Keratinocyte (primary cell): Measurements from ENCODE around the gene ZNF467. TPM values are rescaled to one million over a fixed set of nuclear protein-coding genes. Genes with fewer than 3 reads are reported as not detected.
A peak's percentile ranks its signal among the peaks of the same experiment; 100 is the strongest.

Experiments
- DNase-seq: peaks from one replicate; pipeline ENCODE4 v3.0.0-alpha.2; 2011; ENCODE audit warnings: low read depth, missing footprints, low spot score
- FAIRE-seq: peaks from 2 replicates; lab custom pipeline; 2011; peaks lifted over from hg19 to GRCh38; lab: Jason Lieb, UNC
- H2AFZ ChIP-seq: 2 replicates; pipeline ENCODE4 v1.6.0; 2012; ENCODE audit warnings: low read length, control low read depth, inconsistent platforms; ENCODE audit not compliant: control insufficient read depth
- H3K27ac ChIP-seq: 2 replicates; pipeline ENCODE4 v1.5.1; 2011; ENCODE audit warnings: low read length; ENCODE audit not compliant: control insufficient read depth, insufficient read depth
- H3K27me3 ChIP-seq: 3 replicates; pipeline ENCODE4 v1.6.0; 2011; ENCODE audit warnings: low read length; ENCODE audit not compliant: control insufficient read depth, insufficient read depth; ENCODE audit errors: extremely low read depth
- H3K36me3 ChIP-seq, 2 experiments: 2 replicates in 1 of 2; 3 replicates in 1 of 2; pipeline ENCODE4 v1.5.1; 2011; ENCODE audit warnings: low read length in 2 of 2, mild to moderate bottlenecking in 1 of 2; ENCODE audit not compliant: control insufficient read depth in 2 of 2, insufficient read depth in 2 of 2; ENCODE audit errors: extremely low read depth in 1 of 2
- H3K4me1 ChIP-seq: 3 replicates; pipeline ENCODE4 v1.5.1; 2011; ENCODE audit warnings: low read length; ENCODE audit not compliant: control insufficient read depth, insufficient read depth; ENCODE audit errors: extremely low read depth
- H3K4me2 ChIP-seq: 3 replicates; pipeline ENCODE4 v1.6.0; 2011; ENCODE audit warnings: low read depth, low read length; ENCODE audit not compliant: control insufficient read depth, insufficient read depth; ENCODE audit errors: extremely low read depth
- H3K4me3 ChIP-seq, 3 experiments: fragments of 200-600 bp in 1 of 3; sonication (generic) in 1 of 3; 2 replicates in 2 of 3; 3 replicates in 1 of 3; pipeline ENCODE4 v1.5.1; 2011 to 2016; ENCODE audit warnings: low read length in 3 of 3, mild to moderate bottlenecking in 3 of 3, control low read depth in 2 of 3, inconsistent platforms in 1 of 3, low read depth in 1 of 3, mixed read lengths in 1 of 3, mixed run types in 1 of 3, moderate library complexity in 1 of 3; ENCODE audit not compliant: control insufficient read depth in 2 of 3, insufficient read depth in 2 of 3; ENCODE audit errors: extremely low read depth in 1 of 3
- H3K79me2 ChIP-seq: 2 replicates; pipeline ENCODE4 v1.6.0; 2012; ENCODE audit warnings: low read length; ENCODE audit not compliant: control insufficient read depth, insufficient read depth
- H3K9ac ChIP-seq: 3 replicates; pipeline ENCODE4 v1.6.0; 2011; ENCODE audit warnings: low read length; ENCODE audit not compliant: control insufficient read depth, insufficient read depth; ENCODE audit errors: extremely low read depth
- H3K9me1 ChIP-seq: 3 replicates; pipeline ENCODE4 v1.6.0; 2011; ENCODE audit warnings: low read length; ENCODE audit not compliant: control insufficient read depth, insufficient read depth; ENCODE audit errors: extremely low read depth
- H3K9me3 ChIP-seq: 2 replicates; pipeline ENCODE4 v1.5.1; 2012; ENCODE audit warnings: low read depth, low read length; ENCODE audit not compliant: control insufficient read depth
- H4K20me1 ChIP-seq: 3 replicates; pipeline ENCODE4 v1.6.0; 2011; ENCODE audit warnings: low read length; ENCODE audit not compliant: control insufficient read depth, insufficient read depth; ENCODE audit errors: extremely low read depth
- CTCF ChIP-seq, 3 experiments: IDR thresholded peaks in 1 of 3; conservative IDR thresholded peaks in 1 of 3; optimal IDR thresholded peaks in 1 of 3; 2 replicates in 2 of 3; 3 replicates in 1 of 3; pipeline versions ENCODE3 to v1.5.1; 2011; ENCODE audit warnings: low read length in 3 of 3, mild to moderate bottlenecking in 3 of 3, moderate library complexity in 2 of 3, control low read depth in 1 of 3, inconsistent platforms in 1 of 3; ENCODE audit not compliant: insufficient read depth in 2 of 3; ENCODE audit errors: extremely low read depth in 1 of 3
- EZH2 ChIP-seq: IDR thresholded peaks from one replicate; pipeline ENCODE4 v1.6.1; 2012; ENCODE audit warnings: inconsistent platforms, mild to moderate bottlenecking, low read length, moderate library complexity
- dilution Hi-C: fragments of 300-500 bp; cut with MboI; formaldehyde crosslinking; loops from one replicate; pipeline ENCODE4 v1.7.0; 2020; ENCODE audit warnings: low sequenced_read_pairs; ENCODE audit not compliant: extremely low pct_ligation_motif_present
- polyA plus RNA-seq, 5 experiments: library from polyadenylated mRNA; depleted of rRNA in 3 of 5; stranded (reverse) in 3 of 5; stranded (forward) in 1 of 5; unstranded in 1 of 5; fragments of >200 nt; gene quantifications; 1 replicate in 1 of 5; 2 replicates in 3 of 5; 3 replicates in 1 of 5; pipeline versions ENCODE4 v1.2.1 to v1.2.3, GENCODE V29; 2011 to 2012; ENCODE audit warnings: missing spikeins in 2 of 5, low read depth in 1 of 5, low replicate concordance in 1 of 5

Gene ZNF467
- polyA plus RNA-seq, 1 donor (not counting 4 experiments of a cell fraction or from before 2014, with no cell fraction given): 0.31 TPM

- no peak overlapping the region for H3K4me2 ChIP-seq
- no peaks in the 10 kb centered on the region for H3K9me3 ChIP-seq
- no peaks in the 10 kb centered on the region for H3K9me1 ChIP-seq
- no peaks in the 10 kb centered on the region for H4K20me1 ChIP-seq
- H3K4me3 ChIP-seq: no peak overlapping the region
- FAIRE-seq: no peak
- H3K27ac ChIP-seq: no peak overlapping the region
- TF ChIP-seq CTCF (optimal IDR thresholded peaks at IDR 0.05 in 1 of 3, IDR thresholded peaks at IDR 0.05 in 1 of 3, conservative IDR thresholded peaks at IDR 0.05 in 1 of 3; ENCODE audit: extremely low read depth in 1 of 3, insufficient read depth in 2 of 3, low read length in 3 of 3) (no peak), EZH2 (no peak)
- H3K4me1 ChIP-seq: peaks cover 2% of the 10 kb centered on the region
- no peak for DNase-seq
- dilution Hi-C loops: no loop called here
- peaks cover 49% of the 10 kb centered on the region for H3K27me3 ChIP-seq
- H2AFZ ChIP-seq: no peak overlapping the region
- H3K9ac ChIP-seq: no peak overlapping the region
- H3K36me3 ChIP-seq: no peaks in the 10 kb centered on the region
- no peaks in the 10 kb centered on the region for H3K79me2 ChIP-seq
Observed at GRCh38 chr7:149790754-149791360, 17.5 kb upstream of the ZNF467 start.

DNA sequence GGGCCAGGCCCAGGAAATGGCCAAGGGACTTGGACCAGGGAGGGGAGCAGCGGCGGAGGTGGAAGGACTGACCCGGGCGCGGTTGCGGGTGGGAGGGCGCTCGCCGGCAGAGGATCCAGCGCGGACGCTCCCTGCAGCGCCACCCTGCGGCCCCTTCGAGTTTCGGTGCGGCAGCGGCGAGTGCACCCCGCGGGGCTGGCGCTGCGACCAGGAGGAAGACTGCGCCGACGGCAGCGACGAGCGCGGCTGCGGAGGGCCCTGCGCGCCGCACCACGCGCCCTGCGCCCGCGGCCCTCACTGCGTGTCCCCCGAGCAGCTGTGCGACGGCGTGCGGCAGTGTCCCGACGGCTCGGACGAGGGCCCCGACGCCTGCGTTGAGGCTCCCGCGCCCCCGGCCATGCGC, 16.8 kb upstream of the ZNF467 start:
- Histone ChIP-seq H3K36me3 (no peaks in the 10 kb centered on the region), H3K4me3 (no peak overlapping the region), H3K9me3 (no peaks in the 10 kb centered on the region), H4K20me1 (no peaks in the 10 kb centered on the region), H3K4me1 (peaks cover 2% of the 10 kb centered on the region), H3K4me2 (no peak overlapping the region), H2AFZ (no peak overlapping the region), H3K9ac (no peak overlapping the region), H3K27me3 (peaks cover 48% of the 10 kb centered on the region), H3K27ac (no peak overlapping the region), H3K9me1 (no peaks in the 10 kb centered on the region), H3K79me2 (no peaks in the 10 kb centered on the region)
- dilution Hi-C loops: no loop called here
- DNase-seq (no peak), FAIRE-seq (no peak)
- peak; percentile 55 for TF ChIP-seq EZH2
- TF ChIP-seq CTCF (optimal IDR thresholded peaks at IDR 0.05 in 1 of 3, IDR thresholded peaks at IDR 0.05 in 1 of 3, conservative IDR thresholded peaks at IDR 0.05 in 1 of 3; ENCODE audit: extremely low read depth in 1 of 3, insufficient read depth in 2 of 3, low read length in 3 of 3): peak in 1 of 3 experiments; percentile 62
